Activated CD4-positive, CD25-positive, alpha-beta regulatory T cell treated with anti-CD3 and anti-CD28 coated beads, Interleukin-2, amount 50 U/mL, for 16 hours (primary cell): ENCODE measurements around the gene NXPE1.
"Not testable (repeated sequence)": the region's sequence is repeated elsewhere in the genome, so short reads cannot be mapped to it uniquely, and the experiment has no call there.

Source experiments
- DNase-seq: peaks from one replicate; pipeline ENCODE4 v3.0.0-alpha.2; 2020; ENCODE audit warnings: low read depth, low spot score

NXPE1 gene

DNA sequence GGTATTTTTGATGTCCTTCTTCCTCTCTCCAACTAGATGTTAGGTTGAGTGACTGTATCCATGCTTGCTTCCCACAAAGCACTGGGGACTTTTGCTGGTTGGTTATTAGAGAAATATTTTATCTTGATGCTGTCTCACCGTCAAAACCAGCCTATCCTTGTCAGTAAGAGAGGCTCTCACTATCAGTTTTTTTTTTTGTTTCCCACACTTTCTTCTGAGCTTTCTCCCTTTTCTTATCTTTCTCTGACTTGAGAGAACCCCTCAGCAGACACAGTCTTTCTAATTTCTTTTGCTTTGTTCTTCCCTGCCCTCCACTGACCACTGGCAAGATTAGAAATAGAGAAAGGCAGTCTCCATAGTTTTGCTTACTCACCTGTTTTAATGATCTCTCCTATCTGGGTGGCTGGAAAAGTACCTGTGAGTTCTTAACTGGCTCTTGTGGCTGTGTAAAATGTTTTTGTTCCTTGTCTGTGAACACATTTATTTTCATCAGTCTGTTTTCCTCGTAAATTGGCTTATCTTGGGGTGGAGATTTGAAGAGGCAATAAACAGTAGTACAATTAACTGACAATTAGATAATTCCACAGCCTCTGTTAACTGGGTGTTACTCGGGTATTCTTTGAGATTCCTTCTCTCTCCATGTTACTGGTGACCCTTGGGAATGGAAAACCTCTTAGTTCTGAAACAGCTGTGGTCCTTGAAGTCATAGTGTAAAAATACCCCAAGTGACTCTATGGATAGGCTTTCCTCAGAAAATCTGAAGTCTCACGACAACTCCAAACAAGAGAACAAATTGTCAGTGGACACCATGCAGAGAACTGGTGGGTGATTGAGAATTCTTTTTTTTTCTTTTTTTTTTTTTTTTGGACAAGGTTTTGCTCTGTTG is at the start of gene NXPE1:
Gene NXPE1, minus strand, starts transcription at position 457 of the 886 bp plus-strand sequence. CDS start 8,680 bp downstream, outside the sequence.
- DNase-seq: no peak

DNA sequence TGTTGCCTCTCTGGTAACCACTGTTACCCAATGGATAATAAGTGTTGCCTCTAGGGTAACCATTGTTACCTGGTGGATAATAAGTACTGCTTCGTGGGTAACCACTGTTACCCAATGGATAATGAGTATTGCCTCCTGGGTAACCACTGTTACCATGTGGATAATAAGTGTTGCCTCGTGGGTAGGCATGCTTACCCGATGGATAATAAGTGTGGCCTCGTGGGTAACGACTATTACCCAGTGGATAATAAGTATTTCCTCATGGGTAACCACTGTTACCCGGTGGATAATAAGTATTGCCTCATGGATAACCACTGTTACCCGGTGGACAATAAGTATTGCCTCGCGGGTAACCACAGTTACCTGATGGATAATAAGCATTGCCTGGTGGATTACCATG is 49.7 kb upstream of the NXPE1 start:
- no peak for DNase-seq

DNA sequence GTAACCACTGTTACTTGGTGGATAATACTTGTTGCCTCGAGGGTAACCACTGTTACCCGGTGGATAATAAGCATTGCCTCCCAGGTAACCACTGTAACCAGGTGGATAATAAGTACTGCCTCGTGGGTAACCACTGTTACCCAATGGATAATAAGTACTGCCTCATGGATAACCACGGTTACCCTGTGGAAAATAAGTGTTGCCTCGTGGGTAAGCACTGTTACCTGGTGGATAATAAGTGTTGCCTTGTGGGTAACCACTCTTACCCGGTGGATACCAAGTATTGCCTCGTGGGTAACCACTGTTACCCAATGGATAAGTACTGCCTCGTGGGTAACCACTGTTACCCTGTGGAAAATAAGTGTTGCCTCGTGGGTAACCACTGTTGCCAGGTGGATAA is 48.9 kb upstream of the NXPE1 start:
- DNase-seq: not testable (repeated sequence)

DNA sequence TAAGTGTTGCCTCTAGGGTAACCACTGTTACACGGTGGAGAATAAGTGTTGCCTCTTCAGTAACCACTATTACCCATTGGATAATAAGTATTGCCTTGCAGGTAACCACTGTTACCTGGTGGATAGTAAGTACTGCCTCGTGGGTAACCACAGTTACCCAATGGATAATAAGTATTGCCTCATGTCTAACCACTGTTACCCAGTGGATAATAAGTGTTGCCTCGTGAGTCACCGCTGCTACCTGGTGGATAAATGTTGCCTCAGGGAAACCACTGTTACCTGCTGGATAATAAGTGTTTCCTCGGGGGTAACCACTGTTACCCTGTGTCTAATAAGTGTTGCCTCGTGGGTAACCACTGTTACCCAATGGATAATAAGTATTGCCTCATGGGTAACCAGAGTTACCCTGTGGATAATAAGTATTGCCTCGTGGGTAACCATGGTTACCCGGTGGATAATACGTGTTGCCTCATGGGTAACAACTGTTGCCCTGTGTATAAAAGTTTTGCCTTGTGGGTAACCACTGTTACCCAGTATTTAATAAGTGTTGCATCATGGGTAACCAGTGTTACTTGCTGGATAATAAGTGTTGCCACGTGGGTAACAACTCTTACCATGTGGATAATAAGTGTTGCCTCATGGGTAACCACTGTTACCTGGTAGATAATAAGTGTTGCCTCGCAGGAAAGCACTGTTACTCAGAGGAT is 48.2 kb upstream of the NXPE1 start:
- no peak for DNase-seq

DNA sequence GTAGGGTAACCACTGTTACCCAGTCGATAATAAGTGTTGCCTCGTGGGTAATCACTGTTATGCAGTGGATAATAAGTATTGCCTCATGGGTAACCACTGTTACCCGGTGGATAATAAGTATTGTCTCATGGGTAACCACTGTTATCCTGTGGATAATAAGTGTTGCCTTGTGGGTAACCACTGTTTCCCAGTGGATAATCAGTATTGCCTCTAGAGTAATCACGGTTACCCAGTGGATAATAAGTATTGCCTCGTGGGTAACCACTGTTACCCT is 47.1 kb upstream of the NXPE1 start:
- DNase-seq: not testable (repeated sequence)

DNA sequence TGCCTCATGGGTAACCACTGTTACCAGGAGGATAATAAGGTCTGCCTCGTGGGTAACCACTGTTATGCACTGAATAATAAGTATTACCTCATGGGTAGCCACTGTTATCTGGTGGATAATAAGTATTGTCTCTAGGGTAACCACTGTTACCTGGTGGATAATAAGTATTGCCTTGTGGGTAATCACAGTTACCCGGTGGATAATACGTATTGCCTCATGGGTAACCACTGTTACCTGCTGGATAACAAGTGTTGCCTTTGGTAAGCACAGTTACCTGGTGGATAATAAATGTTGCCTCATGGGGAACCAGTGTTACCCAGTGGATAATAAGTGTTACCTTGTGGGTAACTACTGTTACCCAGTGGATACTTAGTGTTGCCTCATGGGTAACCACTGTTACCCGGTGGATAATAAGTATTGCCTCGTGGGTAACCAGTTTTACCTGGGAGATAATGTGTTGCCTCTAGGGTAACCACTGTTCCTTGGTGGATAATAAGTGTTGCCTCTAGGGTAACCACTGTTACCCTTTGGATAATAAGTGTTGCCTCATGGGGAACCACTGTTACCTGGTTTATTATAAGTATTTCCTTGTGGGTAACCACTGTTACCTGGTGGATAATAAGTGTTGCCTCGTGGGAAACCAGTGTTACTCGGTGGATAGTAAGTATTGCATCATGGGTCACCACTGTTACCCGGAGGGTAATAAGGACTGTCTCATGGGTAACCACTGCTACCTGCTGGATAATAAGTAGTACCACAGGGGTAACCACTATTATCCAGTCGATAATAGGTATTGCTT is 46.5 kb upstream of the NXPE1 start:
- no peak for DNase-seq

DNA sequence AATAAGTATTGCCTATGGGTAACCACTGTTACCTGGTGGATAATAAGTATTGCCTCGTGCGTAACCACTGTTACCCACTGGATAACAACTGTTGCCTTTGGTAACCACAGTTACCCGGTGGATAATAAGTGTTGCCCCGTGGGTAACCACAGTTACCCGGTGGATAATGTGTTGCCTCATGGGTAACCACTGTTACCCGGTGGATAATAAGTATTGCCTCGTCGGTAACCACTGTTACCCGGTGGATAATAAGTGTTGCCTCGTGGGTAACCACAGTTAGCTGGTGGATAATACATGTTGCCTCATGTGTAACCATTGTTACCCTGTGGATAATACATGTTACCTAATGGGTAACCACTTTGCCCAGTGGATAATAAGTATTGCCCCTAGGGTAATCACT is 45.7 kb upstream of the NXPE1 start:
- DNase-seq: no peak

DNA sequence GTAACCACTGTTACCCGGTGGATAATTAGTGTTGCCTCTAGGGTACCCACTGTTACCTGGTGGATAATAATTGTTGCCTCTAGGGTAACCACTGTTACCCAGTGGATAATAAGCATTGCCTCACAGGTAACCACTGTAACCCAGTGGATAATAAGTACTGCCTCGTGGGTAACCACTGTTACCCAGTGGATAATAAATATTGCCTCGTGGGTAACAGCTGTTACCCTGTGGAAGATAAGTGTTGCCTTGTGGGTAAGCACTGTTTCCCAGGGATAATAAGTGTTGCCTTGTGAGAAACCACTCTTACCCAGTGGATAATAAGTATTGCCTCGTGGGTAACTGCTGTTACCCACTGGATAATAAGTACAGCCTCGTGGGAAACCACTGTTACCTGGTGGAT is 45.2 kb upstream of the NXPE1 start:
- DNase-seq: no peak

DNA sequence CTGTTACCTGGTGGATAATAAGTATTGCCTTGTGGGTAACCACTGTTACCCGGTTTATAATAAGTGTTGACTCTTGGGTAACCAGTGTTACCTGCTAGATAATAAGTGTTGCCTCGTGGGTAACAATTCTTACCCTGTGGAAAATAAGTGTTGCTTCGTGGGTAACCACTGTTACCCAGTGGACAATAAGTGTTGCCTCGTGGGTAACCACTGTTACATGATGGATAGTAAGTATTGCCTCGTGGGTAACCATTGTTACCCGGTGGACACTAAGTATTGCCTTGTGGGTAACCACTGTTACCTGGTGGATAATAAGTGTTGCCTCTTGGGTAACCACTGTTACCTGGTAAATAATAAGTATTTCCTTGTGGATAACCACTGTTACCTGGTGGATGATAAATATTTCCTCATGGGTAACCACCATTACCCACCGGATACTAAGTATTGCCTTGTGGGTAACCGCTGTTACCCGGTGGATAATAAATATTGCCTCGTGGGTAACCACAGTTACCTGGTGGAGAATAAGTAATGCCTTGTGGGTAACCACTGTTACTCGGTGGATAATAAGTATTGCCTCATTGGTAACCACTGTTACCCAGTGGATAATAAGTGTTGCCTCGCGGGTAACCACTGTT is 44.6 kb upstream of the NXPE1 start:
- no peak for DNase-seq

DNA sequence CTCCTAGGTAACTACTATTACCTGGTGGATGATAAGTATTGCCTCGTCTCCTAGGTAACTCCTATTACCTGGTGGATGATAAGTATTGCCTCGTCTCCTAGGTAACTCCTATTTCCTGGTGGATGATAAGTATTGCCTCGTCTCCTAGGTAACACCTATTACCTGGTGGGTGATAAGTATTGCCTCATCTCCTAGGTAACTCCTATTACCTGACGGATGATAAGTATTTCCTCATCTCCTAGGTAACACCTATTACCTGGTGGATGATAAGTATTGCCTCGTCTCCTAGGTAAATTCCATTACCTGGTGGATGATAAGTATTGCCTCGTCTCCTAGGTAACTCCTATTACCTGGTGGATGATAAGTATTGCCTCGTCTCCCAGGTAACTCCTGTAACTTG is 43.5 kb upstream of the NXPE1 start:
- DNase-seq: not testable (repeated sequence)

DNA sequence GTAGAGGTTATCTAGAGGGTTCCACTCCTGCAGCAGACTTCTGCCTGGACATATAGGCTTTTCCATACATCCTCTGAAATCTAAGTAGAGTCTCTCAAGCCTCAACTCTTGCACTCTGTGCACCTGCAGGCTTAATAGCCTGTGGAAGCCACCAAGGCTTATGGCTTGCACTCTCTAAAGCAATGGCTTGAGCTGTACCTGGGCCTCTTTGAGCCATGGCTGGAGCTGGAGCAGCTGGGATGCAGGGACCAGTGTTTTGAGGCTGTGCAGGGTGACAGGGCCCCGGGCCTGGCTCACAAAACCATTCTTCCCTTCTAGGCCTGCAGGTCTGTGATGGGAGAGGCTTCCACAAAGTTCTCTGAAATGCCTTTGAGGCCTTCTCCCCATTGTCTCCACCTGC is 38.8 kb upstream of the NXPE1 start:
- no peak for DNase-seq

DNA sequence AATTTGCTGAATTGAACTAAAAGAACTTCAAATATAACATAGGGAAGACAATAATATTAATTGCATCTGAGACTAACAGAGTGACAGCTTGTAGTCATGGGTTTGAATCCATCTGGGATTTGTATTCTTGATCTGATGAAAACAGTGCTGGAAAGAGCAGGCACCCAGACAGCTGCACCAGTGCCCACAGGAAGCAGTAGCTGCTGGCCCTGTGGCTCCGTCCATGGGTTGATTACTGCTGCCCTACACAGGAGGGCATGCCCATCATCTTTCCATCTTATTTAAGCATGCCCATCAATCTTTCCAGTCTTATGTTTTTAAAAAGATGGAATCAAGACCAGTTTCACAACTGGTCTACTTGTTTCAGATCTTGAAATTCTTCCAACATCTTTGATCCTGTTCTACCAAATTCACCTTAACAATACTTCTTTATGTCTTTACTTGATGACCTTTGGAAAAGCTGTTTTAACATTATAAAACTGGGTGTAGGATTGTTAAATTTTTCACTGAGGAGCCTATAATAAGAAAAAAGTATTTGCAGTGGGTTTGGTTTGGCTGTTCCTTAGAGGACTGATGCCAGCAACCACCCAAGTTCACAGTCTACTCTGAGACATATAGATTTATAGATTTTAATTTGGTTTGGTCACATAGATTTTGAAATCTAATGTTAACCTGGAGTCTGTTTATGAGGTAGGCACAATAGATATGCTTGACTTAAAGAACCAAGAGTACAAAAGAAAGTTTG is 36.7 kb upstream of the NXPE1 start:
- no peak for DNase-seq

DNA sequence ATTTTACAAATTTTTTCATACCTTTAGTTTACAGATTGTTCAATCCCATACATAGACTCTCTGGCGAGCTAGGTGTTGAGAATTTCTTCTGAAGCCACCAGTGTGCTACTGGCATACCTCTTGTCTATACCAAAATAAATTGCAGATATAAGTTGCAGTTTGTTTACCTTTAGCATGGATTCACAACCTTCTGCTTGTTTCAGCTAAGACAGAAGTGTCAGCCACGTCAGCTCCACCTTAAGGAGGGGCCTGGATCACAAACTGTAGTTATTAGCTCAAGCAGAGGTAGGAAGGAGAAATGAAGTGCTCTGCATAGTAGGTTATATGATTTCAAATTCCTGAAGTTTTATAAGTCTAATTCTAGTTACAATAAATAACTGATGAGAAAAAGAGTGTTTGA is 35.9 kb upstream of the NXPE1 start, which contains the start of gene NXPE4:
Gene NXPE4, minus strand, starts transcription at position 216 of the 400 bp plus-strand sequence. CDS start 1,027 bp downstream, outside the sequence.
- no peak for DNase-seq

DNA sequence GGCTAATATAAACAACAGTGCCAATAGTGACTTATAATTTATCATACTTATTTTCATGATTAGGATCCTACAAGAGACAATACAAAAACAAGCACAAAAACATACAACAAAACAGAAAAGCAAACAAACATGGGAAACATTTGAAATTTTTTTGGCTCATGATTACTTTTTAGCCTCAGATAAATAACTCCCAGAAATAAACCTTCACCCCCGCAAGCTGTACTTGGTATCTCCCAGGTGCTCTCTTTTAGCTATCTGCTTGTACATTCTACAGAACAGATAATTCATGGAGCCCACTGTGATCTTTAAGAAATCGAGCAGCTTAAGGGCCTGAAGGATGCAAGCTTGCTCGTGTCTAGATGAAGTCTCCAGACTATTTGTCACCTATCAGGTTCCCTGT is 35.0 kb upstream of the NXPE1 start:
- no peak for DNase-seq

DNA sequence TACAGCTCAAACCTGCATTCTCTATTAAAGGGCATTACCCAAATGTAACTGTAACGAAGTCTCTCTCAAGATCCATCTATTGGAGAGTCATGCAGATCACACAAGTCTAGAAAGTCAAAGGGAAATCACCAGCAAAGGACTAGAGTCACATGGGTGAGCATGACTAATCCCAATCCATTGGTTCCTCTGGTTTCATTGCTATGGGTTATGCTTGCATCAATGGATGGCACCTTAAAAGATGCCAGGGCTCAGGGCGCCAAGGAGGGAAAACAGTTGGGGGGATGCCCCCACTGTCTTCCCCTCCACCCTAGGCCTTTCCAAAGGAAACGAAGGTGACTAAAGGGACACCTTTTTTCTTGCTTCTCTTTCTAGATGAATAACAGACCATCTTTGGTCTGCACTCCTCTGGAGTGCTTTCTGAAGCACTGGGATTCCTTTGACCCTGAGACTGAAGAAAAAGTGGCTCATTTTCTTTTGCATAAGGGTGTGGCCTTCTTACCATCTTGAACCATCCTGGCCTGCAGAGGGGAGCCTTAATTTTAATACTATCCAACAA is 27.8 kb upstream of the NXPE1 start:
- DNase-seq: no peak

DNA sequence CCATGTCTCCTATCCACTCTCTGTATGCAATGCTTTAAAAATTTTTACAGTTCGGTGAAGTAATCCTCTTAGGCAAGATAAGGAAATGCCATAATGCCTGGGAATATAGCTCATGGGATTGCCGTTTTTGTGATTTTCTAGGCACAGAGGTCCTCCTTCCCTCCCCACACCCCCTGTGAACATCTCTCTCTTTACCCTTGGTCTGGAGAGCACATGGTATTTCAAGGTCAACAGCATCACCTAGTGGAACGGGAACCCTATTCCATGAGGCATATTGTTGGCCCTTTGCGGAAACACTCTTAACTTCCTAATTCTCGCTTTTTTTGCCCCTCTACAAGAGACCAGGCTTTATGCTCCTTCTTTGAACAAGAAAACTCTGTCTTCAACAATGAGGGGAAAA is 27.1 kb upstream of the NXPE1 start:
- DNase-seq: no peak

DNA sequence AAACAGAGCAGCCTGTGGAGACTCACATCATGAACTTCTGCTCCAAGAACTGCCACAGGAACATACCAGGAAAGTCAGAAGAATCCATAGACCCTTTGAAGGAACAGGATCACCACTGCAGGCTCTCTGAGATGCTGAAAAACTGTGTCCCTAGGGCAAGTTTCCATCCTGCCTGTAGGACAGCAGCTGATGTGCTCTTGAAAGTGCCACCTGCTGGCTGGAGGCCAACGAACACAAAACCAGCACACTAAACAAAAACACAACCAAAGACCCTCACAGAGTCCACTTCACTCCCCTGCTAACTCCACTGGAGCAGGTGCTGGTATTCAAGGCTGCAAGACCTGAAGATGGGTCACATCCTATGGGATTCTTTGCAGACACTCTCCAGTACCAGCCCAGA is 12.0 kb upstream of the NXPE1 start:
- no peak for DNase-seq

DNA sequence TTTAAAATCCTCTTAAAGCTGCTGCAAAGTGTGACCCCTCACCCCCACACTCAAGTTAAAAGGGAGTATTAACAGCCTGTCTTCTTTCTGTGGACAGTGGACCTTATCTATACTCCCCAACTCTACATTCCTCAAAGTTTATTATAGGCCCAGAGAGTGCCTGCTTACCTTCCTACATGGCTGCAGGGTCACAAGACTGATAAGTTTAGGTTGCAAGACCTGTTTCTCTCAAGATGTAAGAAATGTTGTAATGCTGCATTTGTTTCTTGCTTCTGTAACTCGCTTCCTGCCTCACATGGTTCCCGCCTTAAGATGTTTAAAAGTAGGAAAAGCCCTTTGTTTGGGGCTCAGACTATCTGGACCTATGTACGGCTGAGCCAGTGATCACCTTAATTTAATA is 10.1 kb upstream of the NXPE1 start:
- DNase-seq: no peak

DNA sequence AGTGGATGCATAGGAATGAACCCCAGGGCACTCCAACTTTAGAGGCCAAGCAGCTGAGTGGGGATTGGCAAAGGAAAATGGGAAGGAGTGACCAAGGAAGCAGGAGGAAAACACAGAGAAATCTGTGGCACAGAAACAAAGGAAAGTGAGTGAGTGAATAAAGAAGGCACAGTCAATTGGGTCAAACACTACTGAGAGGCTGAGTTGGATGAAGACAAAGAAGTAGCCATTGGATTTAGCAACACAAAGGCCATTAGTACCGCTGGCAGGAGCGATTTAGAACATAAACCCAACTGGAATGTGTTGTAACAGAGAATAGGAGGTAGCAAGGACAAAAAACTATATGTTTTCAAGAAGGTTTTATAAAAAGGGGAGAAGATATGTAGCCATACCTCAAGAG is 6.6 kb upstream of the NXPE1 start:
- no peak for DNase-seq

DNA sequence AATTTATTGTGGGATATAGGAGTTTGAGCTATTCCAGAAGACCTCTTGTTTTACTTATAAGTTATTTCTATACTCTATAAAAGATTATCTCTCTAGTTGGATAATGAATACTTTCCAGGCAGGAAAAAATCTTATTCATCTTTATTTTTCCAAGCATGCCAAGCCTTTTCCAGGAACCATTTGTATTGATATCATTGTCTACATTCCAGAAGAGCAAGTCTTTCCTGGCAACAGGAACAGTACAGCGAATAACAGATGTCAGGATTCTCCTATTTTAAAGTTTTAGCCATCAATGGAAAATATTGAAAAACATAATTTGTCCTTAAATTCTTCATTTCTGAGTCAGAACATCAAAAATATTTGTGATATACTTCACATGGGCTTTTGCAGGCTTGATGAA is 5.2 kb upstream of the NXPE1 start:
- DNase-seq: no peak

DNA sequence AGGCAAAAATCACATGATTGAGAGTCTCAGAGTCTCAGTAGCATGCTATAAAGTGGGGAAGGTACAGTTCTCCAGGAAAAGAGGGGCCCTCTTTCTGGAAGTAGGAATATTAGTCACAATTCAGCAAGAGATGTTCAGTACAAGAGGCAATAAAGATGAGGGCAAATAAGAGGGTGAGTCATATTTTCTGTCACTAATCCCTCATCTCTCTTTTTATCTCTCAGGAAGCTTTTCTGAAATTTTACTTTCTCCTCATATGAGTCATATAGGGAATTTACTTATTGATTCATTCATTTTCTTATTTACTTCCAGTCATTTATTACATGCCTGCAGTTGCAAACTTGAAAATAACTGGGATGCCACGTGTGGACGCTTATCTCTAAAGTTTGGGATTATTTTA is 3.4 kb upstream of the NXPE1 start:
- no peak for DNase-seq
